ENCODE data around the gene AKAP5.
"Not testable (repeated sequence)": the region's sequence is repeated elsewhere in the genome, so short reads cannot be mapped to it uniquely, and the experiment has no call there.

AKAP5 gene

DNA sequence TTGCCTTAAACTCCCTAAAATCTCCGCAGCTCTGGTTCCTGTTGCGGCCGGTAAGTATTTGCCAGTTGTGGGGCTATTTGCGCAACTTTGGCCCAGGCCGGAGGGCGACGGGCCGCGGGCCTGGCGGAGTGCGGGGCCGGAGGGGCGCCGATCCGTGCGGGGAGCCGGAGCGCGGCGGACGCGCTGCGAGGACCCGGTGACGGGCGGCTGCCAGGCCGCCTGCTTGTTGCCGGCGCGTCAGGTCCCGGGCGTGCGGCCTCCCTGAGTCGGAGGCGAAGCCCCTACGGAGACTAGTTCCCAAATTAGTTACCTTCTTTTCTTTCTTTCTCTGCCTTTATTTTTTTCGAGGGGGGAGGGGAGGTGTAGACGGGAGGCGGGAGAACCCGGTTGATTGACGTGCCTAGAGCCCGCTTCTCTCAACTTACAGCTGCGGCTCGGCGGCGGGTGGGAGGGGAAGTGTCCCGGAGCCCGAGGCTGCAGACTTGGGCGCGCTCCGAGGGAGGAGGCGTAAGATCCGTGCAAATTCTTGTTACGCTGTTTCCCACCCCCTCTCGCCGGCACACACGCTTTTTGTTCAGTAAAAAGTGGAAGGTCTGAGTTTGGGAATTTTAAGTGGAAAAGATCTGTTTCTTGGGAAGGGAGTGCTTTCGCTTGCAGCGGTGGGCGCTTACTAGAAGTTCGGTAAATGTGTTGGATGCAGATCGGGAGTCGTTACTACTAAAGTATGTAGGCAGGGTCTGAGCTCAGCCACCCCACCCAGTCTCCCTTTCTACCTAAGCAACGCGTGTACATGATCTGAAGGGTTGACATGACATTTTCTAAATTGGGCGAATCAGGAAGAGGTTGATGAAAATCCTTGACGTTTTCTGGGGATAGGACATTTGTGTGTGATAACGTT lies 39.8 kb downstream of the AKAP5 start:
- H3K4me3 Mint-ChIP-seq, result peak overlapping the region; percentile 100
- no peaks in the 10 kb centered on the region for H3K27me3 Mint-ChIP-seq
- no peaks in the 10 kb centered on the region for H3K9me3 Mint-ChIP-seq
- H3K4me1 Mint-ChIP-seq, result peaks cover 74% of the 10 kb centered on the region
- peak overlapping the region; percentile 99 for H3K27ac Mint-ChIP-seq
- H3K36me3 Mint-ChIP-seq, result peaks cover 7% of the 10 kb centered on the region

DNA sequence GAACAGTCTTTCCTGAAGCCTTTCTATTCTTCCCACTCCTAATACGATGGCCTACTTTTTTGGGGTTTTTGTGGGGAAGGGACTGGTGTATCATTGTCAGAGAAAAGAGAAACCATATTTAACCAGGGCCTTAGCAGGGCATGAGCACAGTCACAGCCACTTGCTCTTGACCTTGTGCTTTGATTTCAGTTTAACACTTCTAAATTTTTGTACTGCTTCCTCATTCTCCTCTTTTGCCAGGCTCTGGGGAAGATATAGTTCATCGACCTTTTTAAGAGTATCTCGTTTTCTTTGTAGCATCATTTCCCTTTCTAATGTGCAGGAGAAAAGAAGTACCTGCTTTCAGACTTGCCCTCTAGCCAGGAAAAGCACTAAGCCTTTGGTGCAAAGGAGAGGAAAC lies 41.4 kb downstream of the AKAP5 start:
- Mint-ChIP-seq H3K9me3 (no peaks in the 10 kb centered on the region), H3K27me3 (no peaks in the 10 kb centered on the region), H3K27ac (peak overlapping the region; percentile 93), H3K4me3 (peak overlapping the region; percentile 96), H3K4me1 (peaks cover 74% of the 10 kb centered on the region), H3K36me3 (peaks cover 7% of the 10 kb centered on the region)

DNA sequence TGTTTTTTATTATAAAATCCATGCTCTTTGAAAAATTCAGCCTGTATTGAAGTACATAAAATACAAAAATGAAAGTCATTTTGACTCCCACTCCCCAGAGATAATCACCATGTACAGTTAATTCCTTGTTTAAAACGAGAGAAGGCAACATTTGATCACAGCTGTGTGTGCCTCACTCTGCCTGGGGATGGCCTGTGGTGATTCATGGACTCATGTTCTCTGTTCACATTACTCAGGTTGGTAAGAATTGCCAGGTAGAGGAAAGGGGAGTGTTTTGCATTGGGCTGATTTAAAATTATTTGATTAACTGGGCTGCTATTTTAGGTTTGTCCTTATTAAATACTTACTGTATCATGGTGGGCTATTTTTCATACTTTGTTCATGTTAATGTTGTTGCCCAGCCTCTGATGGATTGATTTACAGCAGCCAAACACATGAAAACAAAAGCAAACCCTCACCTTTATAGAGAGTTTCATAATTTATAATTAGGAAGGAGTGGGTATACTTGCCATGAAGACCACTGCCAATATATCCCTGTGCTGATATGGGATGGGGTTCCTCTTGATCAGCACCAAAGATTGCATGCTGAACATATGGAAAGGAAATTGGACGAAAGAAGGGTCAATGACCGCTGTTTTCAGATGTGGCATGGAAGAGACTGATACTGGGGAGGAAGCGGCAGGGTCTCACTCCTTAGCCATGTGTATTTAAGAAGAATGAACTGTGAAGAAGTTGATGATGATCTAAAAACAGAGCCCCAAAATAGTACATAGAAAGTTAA lies 42.3 kb downstream of the AKAP5 start:
- H3K9me3 Mint-ChIP-seq, result no peaks in the 10 kb centered on the region
- no peaks in the 10 kb centered on the region for H3K27me3 Mint-ChIP-seq
- H3K36me3 Mint-ChIP-seq, result peaks cover 5% of the 10 kb centered on the region

DNA sequence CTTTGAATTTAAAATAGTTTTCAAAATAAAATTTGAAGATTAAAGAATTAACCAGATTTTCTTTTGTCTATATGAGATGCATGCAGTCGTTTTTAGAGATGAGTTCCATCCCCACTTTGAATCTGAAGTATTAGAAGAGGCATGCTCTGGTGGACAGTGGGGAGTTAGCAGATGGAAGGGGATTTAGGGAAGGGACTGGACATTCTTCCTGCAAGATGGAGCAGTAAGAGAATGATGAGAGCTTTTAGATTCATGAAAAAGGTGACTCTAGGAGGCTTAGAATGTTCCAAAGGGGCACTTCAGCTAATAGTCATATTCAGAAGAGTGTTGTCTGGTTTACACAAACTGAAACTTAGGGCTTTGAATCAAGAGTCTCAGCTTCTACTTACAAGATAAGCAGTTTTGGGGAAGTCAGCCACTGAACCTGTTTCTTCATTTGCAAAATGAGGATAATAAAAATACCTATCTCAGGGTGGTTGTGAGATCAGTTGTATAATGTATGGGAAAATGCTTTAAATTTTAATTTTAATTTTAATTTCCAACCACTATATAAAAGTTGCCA lies 43.0 kb downstream of the AKAP5 start:
- Mint-ChIP-seq H3K27ac (peak overlapping the region; percentile 90), H3K9me3 (no peaks in the 10 kb centered on the region), H3K4me3 (peak overlapping the region; percentile 58), H3K36me3 (peaks cover 4% of the 10 kb centered on the region), H3K4me1 (peaks cover 78% of the 10 kb centered on the region), H3K27me3 (no peaks in the 10 kb centered on the region)

More for the DNA sequence above, 42.3 kb downstream of the AKAP5 start:
- Mint-ChIP-seq H3K4me3 (peak overlapping the region; percentile 96), H3K4me1 (peaks cover 72% of the 10 kb centered on the region), H3K27ac (peak overlapping the region; percentile 93)

DNA sequence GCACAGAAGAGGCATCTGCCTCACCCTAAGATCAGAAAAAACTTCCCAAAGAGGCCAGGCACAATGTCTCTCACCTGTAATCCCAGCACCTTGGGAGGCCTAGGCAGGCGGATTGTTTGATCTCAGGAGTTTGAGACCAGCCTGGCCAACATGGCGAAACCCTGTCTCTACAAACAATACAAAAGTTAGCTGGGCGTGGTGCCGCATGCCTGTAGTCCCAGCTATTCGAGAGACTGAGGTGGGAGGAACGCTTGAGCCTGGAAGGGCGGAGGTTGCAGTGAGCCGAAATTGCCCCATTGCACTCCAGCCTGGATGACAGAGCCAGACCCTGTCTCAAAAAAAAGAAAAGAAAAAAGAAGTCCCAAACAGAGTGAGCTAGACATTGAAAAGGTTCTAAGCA lies 43.7 kb downstream of the AKAP5 start:
- H3K36me3 Mint-ChIP-seq, result peaks cover 4% of the 10 kb centered on the region
- peak overlapping the region; percentile 19 for H3K27ac Mint-ChIP-seq
- H3K4me3 Mint-ChIP-seq, result peak overlapping the region; percentile 11
- H3K4me1 Mint-ChIP-seq, result peaks cover 82% of the 10 kb centered on the region
- no peaks in the 10 kb centered on the region for H3K27me3 Mint-ChIP-seq
- no peaks in the 10 kb centered on the region for H3K9me3 Mint-ChIP-seq

DNA sequence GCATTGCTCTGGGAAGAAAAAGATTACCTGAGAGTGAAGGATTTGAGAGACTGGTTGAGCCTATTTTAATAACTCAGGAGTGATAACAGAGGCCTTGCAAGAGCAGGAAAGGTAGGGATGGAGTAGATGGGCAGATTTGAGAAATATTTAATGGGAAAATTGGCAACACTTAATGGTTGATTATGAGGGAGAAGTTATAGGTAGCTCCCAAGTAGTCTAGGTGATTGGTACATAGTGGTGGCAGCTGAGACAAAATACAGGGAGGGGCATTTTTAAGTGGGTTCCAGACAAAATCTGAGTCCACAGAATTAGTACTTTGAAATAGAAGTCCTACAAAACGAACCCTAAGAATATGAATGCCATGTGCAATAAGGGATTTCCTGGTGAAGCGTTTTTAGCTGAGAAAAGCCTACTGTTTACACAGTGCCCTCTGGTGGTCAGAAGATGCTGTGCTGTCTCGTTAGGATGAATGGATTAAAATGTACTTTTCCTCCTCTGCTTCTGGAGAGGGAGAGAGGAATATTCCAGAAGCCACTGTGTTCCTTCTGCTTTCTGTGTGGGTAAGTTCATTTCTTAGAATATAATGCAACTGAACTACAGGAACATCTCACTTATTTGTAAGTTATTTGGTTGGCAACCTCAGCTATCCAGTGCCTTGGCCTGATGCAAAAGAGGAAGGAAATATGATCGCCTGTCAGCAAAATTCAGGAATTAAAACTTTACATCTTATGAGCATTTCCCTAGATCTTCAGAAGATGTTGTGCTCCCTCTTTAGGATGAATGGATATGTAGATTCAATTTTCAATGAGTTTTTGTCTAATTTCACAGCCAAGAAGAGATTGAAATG lies 45.7 kb downstream of the AKAP5 start:
- H3K4me1 Mint-ChIP-seq, result peaks cover 89% of the 10 kb centered on the region
- H3K9me3 Mint-ChIP-seq, result no peaks in the 10 kb centered on the region
- H3K4me3 Mint-ChIP-seq, result peak overlapping the region; percentile 67
- H3K27ac Mint-ChIP-seq, result peak overlapping the region; percentile 83
- H3K27me3 Mint-ChIP-seq, result no peaks in the 10 kb centered on the region
- H3K36me3 Mint-ChIP-seq, result no peaks in the 10 kb centered on the region

DNA sequence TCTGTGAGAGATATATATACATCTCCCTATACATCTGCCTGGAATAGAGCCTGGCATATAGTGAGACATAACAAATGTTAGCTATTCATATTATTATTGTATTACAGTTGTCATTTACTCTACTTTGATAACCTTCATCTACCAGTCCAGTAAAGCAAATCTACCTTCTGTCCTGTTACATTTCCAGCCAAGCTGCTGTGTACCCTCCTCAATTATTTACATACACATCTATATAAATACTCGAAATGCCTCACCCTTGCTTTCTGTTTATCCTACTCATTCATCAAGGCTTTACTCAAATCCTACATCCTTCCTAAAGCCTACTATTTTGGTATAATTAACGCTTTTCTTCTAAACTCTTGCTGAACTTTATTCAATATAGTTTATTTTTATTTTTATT lies 48.0 kb downstream of the AKAP5 start:
- Mint-ChIP-seq H3K36me3 (no peaks in the 10 kb centered on the region), H3K27ac (no peak overlapping the region), H3K4me3 (no peak overlapping the region), H3K27me3 (no peaks in the 10 kb centered on the region), H3K9me3 (no peaks in the 10 kb centered on the region), H3K4me1 (peaks cover 88% of the 10 kb centered on the region)

DNA sequence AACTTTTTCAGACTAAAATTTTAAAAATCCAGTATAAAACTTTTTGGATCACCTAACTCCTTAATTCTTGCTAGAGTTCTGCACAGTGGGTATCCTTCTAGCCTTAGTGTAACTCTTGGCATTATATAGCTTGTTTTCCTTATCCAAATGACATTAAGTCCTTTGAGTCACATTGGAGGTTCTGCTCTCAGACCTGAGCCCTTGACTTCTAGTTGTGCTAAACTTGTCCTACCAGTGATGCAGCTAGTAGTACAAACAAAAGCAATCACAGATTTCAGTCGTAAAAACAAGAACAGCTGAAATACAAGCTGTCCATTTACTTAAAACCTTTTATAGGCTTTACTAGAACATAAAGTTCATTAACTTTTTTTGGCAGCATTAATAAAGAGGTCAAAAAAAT lies 49.8 kb downstream of the AKAP5 start:
- Mint-ChIP-seq H3K4me1 (peaks cover 73% of the 10 kb centered on the region), H3K4me3 (no peak overlapping the region), H3K9me3 (no peaks in the 10 kb centered on the region), H3K27ac (no peak overlapping the region), H3K36me3 (no peaks in the 10 kb centered on the region), H3K27me3 (no peaks in the 10 kb centered on the region)

DNA sequence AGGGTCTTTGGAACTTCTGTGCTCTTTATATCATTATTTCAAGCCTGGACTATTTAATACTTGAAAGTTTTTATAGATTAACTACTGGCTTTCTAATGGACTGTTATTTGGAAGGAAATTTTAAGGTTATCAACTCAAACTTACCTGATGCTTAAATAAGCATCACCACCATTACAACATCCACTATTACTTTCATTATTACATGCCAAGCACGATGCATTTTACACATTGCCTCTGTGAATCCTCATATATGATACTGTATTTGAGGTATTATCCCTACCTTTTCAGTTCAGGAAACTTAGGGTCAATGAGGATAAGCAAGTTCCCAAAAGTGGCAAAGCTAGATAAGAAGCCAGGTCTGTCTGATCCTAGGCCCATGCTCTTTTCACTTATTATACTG lies 51.7 kb downstream of the AKAP5 start:
- peaks cover 67% of the 10 kb centered on the region for H3K4me1 Mint-ChIP-seq
- H3K36me3 Mint-ChIP-seq, result no peaks in the 10 kb centered on the region

DNA sequence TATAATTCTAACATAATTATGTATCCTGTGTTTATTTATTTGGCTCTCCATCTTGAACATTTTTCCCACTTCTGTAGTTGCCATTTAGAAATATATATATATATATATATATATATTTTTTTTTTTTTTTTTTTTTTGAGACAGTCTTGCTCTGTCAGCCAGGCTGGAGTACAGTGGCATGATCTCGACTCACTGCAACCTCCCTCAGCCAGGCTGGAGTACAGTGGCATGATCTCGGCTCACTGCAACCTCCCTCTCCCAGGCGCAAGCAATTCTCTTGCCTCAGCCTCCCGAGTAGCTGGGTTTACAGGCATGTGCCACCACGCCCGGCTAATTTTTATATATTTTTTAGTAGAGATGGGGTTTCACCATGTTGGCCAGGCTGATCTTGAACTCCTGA lies 52.4 kb downstream of the AKAP5 start:
- not testable (repeated sequence) for H3K36me3 Mint-ChIP-seq, H3K9me3 Mint-ChIP-seq, H3K27me3 Mint-ChIP-seq, H3K4me3 Mint-ChIP-seq, H3K27ac Mint-ChIP-seq
- peaks cover 60% of the 10 kb centered on the region for H3K4me1 Mint-ChIP-seq

More for the DNA sequence above, 51.7 kb downstream of the AKAP5 start:
- H3K27me3 Mint-ChIP-seq, result no peaks in the 10 kb centered on the region
- H3K27ac Mint-ChIP-seq, result peak overlapping the region; percentile 47
- H3K4me3 Mint-ChIP-seq, result peak overlapping the region; percentile 24
- no peaks in the 10 kb centered on the region for H3K9me3 Mint-ChIP-seq

DNA sequence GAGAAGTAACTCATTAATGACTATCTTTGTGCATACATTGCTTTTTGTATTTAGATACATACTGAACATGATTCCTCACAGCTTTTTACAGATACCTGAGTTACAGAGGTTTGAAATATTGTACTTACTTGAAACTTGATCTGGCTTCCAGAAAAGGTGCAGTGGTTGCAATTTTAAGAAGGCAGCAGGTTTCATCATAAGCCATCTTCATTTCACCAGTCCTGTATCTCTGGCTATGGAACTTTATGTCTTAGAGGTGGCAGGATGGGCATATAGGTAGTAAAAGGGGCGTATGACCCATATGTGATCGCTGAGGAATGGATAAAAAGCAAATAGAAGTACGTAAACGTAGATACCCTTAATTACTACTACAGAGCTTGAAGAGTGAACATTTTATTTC lies 52.9 kb downstream of the AKAP5 start:
- no peaks in the 10 kb centered on the region for H3K27me3 Mint-ChIP-seq
- no peaks in the 10 kb centered on the region for H3K36me3 Mint-ChIP-seq
- no peak overlapping the region for H3K4me3 Mint-ChIP-seq
- peaks cover 55% of the 10 kb centered on the region for H3K4me1 Mint-ChIP-seq
- no peak overlapping the region for H3K27ac Mint-ChIP-seq
- no peaks in the 10 kb centered on the region for H3K9me3 Mint-ChIP-seq

DNA sequence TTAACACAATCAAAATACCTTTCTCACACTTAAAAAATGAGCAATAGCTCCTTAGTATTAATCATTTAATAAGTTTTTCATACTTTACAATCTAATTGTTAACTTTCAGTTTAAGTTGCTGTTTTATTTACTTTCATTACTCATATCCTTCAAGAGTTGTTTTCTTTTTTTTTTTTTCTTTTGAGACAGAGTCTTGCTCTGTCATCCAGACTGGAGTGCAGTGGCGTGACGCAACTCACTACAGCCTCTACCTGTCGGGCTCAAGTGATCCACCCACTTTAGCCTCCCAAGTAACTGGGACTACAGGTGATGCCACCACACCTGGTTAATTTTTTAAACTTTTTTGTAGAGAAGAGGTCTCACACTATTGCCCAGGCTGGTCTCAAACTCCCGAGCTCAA lies 55.4 kb downstream of the AKAP5 start:
- Mint-ChIP-seq H3K27ac (no peak overlapping the region), H3K36me3 (peaks cover 2% of the 10 kb centered on the region), H3K9me3 (no peaks in the 10 kb centered on the region), H3K4me3 (no peak overlapping the region), H3K27me3 (no peaks in the 10 kb centered on the region), H3K4me1 (peaks cover 44% of the 10 kb centered on the region)

DNA sequence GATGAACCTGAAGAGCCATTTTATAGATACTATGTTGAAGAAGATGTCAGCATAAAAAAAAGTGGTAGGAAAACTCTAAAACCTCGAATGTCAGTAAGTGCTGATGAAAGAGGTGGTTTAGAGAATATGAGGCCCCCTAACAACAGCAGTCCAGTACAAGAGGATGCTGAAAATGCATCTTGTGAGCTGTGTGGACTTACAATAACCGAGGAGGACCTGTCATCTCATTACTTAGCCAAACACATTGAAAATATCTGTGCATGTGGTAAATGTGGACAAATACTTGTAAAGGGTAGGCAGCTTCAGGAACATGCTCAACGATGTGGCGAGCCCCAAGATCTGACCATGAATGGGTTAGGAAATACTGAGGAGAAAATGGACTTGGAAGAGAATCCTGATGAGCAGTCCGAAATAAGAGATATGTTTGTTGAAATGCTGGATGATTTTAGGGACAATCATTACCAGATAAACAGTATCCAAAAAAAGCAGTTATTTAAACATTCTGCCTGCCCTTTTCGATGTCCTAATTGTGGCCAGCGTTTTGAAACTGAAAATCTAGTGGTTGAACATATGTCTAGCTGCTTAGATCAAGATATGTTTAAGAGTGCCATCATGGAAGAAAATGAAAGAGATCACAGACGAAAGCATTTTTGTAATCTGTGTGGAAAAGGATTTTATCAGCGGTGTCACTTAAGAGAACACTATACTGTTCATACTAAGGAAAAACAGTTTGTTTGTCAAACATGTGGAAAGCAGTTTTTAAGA lies 57.5 kb downstream of the AKAP5 start:
- Mint-ChIP-seq H3K4me3 (no peak overlapping the region), H3K36me3 (peaks cover 7% of the 10 kb centered on the region), H3K9me3 (no peaks in the 10 kb centered on the region), H3K27me3 (no peaks in the 10 kb centered on the region), H3K27ac (no peak overlapping the region), H3K4me1 (peaks cover 26% of the 10 kb centered on the region)

Measured in activated naive CD4-positive, alpha-beta T cell treated with anti-CD3 and anti-CD28 coated beads, Interleukin-2, amount 50 U/mL, for 24 hours (primary cell).